A204.1 (cell line): ENCODE results near the gene RLN3.
"Not testable (repeated sequence)": the region's sequence is repeated elsewhere in the genome, so short reads cannot be mapped to it uniquely, and the experiment has no call there.

Experiments
- FAIRE-seq: peaks from 2 replicates; lab custom pipeline; 2012; peaks lifted over from hg19 to GRCh38; lab: Jason Lieb, UNC

The RLN3 gene

DNA sequence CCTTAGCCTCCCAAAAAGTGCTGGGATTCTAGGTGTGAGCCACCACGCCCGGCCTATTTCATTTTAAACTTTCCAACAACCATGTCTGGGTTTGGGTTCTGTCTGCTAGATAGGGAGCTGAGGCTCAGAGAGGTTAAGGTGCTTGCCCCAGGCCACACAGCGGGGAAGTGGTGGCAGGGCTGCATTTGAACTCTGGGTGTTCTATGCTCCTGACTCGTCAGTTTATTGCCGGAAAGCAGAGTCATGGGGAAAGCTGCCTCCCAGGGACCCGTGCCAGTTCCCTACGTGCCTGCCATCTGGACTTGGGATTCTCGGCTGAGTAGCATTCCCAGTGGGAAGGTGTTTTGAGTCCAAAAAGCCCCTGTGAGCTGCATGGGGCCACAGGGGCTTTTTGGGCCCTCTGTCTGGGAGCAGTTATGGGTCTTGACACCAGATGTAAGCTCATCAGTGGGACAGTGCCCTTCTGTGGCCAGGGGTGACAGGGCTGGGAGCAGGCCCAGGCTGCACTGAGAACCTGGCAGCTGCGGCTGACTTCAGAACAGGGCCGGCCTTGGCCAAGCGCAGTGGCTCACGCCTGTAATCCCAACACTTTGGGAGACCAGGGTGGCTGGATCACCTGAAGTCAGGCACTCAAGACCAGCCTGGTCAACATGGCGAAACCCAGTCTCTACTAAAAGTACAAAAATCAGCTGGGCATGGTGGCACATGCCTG lies 32.8 kb upstream of the RLN3 start:
- FAIRE-seq: no peak

DNA sequence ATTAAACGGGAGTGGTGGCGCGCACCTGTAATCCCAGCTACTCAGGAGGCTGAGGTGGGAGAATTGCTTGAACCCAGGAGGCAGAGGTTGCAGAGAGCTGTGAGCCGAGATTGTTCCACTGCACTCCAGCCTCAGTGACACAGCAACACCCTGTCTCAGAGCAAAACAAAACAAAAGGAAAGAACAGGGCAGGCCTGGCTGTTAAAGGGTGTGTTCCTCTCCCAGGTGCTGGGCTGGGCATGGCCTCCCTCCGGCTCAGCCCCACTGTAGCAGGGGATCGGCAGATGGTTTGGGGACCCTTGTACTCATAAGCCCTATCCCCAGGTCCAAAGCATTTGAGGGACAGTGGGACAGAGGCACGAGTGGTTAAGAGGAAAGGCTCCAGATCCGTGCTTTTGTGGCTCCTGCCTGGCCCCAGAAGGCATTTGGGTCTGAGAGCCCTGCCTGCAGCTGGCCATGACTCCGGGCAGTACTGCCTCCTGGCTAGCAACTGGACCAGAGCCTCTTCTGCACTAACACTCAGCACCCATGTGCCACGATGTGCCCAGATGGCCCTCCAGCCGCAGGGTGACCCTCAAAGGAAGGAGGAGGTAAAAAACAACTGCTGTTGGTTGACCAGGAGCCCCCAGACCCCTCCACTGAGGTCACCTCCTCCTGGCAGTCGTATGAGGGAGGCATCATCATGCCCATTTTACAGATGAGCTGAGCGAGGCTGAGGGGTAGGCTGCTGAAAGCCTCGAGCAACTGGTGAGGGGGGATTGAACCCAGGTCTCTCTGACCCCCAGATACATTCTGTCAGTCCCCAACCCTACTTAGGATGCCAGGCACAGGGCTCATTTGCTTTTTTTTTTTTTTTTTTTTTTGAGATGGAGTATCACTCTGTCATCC lies 31.8 kb upstream of the RLN3 start:
- FAIRE-seq: no peak

DNA sequence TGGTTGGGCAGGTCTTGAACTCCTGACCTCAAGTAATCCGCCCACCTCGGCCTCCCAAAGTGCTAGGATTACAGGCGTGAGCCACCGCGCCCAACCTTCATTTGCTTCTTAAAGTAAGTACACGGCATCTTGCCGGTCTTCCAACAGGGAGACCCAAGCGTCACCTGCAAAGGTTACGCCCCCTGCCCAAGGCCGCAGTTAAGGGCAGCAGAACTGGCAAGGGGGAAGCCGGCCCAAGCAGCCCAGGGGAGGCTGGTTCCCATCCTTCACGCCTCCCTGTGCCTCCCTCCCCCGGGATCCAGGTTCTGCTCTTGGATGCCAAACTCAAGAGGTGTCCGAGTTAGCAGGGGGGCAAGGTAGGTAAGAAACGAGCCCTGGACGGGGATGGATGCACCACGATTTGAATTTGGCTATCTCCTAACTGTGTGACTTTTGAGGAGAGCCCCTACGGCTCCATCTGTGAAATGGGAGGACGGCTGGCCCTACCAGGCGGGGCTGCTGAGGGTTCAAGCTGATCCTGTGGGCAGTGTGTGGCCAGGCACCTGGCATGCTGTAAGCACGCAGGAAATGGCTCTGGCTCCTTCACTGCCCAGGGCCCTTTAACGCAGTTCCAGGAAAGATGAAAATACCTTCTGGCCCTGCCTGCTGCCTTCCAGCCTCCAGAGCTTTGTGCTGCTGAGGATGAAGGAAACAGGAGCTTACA lies 30.9 kb upstream of the RLN3 start:
- no peak for FAIRE-seq

DNA sequence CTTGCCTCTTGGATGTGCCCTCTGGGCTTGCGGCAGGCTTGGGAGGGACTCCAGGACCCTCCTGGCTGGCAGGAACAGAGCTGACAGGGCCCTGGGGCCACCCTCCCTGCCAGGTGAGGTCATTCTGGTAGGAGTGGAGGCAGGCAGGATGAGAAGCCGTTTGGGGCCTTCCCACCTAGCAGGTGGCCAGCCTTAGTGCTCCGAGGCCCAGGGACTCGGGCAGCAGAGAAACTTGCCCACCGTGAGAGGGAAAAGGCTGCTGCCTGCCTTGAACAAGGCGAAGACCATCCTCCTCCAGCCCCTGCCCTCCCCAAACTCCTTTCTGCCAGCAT lies 30.4 kb upstream of the RLN3 start:
- FAIRE-seq: no peak

DNA sequence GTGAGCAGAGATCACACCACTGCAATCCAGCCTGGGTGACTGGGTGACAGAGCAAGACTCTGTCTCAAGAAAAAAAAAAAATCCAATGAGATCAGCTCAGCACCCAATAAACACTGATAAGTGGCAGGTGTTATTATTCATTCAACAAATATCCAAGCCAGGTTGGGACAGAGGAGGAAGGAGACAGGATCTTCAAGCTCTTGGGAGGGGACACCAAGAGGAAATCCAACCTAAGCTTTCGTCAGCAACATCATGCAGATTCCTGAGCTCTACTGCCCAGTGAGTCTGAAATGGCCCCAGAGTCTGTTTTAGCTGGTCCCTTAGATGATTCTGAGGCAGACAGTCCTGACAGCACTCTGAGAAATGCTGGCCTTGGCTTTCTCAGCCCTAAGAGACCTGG lies 29.5 kb upstream of the RLN3 start:
- FAIRE-seq: no peak

DNA sequence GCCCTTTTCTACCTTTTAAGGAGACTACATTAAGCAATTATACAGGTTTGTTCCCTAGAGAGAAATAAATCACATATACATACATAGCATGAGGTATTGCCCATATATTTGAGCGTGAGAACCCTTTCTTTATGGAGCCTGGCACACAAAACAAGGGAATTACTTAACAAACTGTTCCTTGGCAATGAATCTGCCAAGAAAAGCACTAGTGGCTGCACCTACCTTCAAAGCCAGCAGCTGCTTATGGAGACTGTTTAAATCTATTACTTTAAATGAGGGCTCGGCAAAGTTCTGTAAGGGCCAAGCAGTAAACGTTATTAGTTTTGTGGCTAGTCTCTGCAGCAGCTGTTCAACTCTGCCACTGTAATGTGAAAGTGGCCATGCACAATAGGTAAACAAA lies 28.9 kb upstream of the RLN3 start:
- no peak for FAIRE-seq

DNA sequence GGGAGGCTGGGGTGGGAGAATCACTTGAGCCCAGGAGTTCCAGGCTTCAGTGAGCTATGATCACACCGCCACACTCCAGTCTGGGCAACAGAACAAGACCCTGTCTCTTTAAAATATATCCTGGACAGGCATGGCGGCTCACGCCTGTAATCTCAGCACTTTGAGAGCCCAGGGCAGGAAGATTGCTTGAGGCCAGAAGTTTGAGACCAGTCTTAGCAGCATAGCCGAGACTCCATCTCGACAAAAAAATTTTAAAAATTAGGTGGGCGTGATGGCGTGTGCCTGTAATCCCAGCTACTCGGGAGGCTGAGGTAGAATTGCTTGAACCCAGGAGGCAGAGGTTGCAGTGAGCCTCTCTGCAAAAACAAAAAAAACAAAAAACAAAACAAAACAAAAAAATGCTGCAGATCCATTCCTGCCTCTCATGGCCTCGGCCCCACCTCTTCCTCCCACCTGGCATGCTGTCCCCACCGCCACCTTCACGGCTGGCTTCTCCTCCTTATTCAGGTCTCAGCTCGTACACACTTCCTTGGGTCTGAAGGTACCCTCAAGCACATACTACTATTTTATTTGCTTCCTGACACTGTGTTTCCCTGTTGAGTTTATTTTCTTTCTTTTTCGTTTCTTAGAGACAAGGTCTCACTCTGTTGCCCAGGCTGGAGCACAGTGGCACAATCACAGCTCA lies 27.1 kb upstream of the RLN3 start:
- no peak for FAIRE-seq

DNA sequence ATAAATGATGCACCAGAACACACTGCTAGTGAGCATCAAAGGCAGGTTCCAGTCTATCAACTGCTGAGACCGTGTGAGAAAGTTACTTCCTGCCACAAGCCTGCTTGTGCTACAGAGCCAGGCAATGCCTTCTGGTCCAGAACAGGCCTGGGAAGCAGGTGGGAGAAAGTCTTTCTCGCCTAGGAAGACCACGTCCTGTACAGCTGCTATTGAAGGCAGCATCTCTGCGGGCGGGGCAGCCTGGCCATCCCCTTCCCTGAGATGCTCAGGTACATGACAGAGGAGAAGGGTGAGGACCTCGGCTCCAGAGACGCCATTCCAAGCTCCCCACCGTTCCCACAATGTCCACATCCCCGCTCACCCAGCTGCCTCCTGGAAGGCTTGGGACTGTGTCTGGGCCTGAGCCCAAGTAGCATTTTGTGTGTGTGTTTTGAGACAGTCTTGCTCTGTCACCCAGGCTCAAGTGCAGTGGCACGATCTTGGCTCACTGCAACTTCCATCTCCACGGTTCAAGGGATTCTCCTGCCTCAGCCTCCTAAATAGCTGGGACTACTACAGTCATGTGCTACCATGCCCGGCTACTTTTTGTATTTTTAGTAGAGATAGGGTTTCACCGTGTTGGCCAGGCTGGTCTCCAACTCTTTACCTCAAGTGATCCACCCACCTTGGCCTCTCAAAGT lies 25.2 kb upstream of the RLN3 start:
- no peak for FAIRE-seq

DNA sequence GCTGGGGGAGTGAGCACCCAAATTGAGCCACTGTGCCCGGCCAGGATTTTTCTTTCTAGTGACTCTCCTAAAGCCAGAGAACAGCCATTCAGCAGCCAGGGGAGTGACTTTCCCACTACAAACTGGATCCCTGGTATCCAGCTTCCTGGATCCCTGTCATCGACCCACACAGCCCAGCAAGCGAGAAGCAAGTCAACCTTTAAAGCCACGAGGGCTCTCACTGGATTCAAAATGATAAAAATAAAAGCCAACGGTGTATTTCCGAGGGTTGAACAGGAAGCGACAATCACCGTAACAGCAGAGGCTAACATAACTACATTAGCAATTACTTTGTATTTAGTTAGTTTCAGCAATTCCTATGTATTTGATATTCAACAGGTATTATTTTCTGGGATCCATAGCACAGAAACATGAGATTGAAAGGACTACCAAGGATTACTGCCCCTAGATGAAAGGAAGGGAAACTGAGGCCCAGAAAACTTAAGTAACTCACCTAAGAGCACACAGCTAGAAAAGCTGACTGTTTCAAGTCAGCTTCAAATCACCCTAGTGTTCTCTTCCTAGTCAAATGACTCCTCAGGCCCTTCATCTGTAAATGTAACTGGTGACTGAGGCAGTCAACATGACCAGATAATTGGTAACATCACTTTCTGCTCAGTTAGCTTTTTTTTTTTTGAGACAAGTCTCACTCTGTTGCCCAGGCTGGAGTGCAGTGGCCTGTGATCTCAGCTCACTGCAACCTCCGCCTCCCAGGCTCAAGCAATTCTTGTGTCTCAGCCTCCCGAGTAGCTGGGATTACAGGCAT lies 24.5 kb upstream of the RLN3 start:
- FAIRE-seq: no peak

DNA sequence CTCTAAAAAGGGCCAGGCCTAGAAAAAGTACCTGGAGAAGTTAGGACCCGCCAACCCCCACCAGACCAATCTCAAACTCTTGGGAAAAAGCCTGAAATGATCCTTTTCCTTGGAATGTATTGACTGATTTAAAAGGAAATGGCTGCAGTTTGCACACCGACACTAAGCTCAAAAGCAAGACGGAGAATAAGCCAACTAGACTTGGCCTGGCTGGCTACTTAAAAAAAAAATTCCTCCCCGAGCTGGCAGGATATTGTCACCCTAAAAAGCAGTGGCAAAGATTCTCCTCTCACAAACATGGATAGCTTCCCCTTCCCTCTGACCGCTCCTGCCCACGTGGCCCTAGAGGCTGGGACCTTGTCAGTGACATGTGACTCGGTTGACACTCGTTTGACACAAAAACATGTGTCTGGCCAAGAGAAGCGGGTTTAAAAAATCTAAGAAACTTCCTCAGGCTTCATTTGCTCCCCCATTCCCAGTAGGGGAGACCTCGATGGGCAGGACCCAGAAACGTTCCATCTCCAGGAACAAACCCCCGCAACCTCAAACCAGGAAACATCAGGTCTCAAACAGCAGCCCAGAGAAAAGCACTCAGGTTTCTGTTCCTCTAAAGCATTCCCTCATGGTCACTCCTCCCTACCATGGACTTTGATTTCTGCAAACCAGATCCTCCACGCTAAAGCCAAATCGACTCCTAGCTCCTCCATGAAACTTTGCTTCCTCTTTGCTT lies 23.2 kb upstream of the RLN3 start:
- FAIRE-seq: no peak

DNA sequence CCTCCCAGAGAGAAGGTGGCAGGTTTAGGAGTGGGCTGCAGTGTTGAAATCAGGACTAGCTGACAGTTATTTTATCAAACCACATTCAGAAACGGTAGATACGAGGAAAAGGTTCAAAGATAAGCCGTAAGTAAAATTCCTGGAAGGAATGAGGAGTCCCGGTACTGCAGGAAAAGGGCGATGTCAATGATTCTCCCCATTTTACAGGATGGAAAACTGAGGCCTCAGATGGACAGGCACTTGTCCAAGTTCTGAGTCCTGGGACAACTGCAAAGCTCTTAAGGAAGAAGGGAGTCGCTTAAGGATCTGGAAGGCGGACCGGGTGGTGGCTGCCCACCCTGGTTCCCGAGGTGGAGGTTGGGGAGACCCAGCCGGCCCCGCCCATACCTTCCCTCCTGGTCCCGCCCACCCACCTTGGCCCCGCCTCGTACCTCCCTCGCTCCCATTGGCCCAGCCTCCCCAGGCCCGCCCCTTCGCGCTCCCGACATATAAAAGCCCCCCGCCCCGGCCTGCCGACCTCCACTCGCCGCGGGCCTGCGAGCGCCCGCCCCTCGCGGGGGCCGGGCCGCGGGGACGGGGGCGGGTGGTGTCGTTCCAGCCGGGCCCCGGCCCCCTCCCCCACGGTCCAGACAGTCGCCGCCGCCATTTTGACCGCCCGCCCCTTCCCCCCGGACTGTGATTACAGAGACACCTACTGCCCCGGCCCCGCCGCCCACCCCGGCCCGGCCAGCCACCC lies 22.4 kb upstream of the RLN3 start:
- no peak for FAIRE-seq

DNA sequence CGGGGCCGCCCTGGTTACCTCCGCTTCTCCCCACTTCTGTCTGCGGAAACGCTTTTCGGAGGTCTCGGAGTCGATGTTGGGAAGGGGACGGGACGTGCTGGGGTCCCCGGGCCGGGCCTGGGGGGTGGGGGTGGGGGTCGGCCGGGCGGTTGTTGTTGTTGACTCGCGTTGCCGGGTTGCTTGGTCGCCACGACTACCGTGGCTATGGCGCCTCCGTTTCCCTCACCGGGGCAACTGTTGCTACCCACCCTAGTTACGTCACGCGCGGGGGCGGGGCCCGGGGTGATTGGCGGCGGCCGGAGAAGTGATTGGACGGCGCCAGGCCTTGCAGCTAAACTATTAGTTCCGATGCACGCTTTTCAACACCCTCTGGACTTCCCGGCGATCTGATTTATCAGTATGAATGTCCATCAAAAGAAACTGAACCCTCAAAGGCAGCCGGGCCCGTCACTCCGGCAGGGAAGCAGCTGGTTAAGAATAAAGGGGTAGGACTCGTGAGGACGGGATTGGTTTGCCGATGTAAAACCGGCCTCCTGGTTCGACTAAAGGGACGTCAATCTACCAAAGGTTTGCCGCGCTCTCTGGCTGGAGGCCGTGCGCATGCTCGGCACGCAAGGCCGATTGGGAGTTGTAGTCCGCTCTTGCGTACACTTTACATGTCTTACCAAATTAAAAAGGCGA lies 21.7 kb upstream of the RLN3 start, which contains the start of gene RFX1:
RFX1 (minus strand) TSS at position 236 of the 681 bp plus-strand sequence. CDS start 12,477 bp downstream, outside the sequence.
- peak; percentile 97 for FAIRE-seq

DNA sequence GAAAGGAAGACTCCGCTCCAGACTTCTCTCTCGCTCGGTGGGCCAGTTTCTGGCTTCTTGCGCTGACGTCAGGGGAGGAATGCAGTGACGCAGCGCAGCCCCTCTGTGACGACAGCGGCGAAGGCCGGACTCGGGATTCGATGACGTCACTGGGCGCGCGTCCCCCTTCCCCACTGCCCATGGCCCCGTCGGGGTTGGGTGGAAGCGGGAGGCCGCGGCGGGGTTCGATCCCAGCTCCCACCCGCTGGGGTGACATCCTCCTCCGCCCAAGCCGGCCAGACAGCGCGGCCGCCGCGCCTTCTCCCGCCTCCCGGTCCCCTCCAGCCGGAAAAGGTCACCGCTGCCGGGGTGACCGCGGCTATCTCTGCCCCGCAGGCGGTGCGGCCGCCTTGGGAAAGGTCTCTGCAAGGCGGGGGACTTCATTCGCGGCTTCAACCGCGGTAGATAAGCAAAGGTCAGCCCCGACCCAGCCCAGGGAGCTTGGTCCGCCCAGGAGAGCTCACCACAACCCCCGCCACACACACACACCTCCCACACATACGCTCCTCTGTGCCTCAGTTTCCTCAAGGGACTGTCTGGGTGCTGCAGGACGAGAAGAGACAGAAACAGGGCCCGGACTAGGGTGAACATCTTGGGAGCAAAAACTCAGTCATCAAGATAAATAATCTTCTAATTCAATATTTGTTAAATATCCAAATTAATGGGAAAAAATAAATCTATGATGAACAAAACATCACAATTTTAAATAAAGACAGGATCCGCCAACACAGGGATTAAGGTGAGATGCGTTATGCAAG lies 21.0 kb upstream of the RLN3 start:
- FAIRE-seq: no peak

DNA sequence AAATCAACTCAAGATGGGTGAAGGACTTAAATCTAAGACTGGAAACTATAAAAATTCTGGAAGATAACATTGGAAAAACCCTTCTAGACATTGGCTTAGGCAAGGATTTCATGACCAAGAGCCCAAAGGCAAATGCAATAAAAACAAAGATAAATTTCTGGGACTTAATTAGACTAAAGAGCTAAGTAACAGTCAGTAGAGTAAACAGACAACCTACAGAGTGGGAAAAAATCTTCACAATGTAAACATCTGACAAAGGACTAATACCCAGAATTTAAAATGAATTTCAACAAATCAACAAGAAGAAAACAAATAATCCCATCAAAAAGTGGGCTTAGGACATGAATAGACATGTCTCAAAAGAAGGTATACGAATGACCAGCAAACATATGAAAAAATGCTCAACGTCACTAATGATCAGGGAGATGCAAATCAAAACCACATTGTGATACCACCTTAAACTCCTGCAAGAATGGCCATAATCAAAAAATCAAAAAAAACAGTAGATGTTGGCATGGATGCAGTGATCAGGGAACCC lies 15.5 kb upstream of the RLN3 start:
- FAIRE-seq: no peak

DNA sequence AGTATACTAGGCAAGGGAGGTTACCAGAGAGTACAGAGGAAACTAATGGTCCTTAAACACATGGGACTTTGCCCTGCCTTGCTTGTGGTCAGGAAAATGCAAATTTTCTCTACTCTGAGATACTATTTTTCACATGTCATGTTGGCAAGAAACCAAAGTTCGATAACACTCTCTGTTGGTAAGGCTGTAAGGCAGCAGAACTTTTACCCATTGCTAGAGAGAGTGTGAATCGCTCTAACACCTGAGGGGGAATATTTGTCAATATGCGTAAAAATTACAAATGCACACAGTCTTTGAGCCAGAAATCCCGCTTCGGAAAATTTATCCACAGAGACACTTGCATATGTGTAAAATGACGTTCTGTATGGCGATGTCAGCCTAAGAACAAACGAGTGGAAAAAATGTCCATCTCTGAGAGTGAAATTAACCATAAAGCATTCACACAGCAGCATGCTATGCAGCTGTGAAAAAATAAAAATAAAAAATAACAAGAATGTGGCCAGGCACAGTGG lies 12.4 kb upstream of the RLN3 start:
- no peak for FAIRE-seq

DNA sequence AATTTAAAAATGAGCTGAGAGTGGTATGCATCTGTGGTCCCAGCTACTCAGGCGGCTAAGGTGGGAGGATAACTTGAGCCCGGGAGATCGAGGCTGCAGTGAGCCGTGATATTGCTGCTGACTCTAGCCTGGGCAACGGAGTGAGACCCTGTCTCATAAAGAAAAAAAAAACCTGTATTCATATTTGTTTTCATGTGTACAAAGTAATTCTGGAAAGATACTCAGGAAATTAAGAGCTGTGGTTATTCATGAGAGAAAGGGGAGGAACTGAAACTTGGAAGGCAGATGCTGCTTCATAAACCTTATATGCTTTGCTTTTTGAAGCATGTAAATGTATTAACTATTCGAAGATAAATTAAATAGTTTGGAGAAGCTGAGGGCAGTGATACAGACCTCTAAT lies 8.8 kb upstream of the RLN3 start:
- no peak for FAIRE-seq

DNA sequence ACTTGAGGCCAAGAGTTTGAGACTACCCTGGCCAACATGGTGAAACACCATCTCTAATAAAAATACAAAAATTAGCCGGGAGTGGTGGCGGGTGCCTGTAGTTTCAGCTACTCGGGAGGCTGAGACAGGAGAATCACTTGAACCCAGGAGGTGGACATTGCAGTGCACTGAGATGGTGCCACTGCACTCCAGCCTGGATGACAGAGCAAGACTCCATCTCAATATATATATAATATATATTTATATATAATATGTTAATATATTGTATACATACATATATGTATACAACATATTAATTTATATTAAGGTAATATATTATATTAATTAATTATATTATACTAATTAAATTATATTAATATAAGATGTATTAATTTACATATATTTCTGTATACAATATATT lies 8.2 kb upstream of the RLN3 start:
- not testable (repeated sequence) for FAIRE-seq

DNA sequence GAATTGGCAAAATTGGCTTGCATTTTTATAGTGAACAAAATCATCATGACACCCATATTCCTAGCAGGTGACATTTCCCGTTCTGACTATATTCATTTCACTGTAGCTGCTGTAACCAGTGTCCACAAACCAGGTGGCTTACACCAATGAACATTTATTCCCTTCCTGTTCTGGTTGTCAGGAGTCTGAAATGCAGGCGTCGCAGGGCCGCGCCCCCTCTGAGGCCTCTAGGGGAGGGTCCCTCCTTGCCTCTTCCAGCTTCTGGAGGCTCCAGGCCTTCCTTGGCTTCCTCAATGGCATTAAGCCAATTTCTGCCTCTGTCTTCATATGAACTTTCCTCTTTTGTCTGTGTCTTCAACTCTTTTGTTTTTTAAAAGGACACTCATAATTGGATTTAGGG lies 6.5 kb upstream of the RLN3 start:
- FAIRE-seq: no peak
